Activated CD8-positive, alpha-beta memory T cell treated with anti-CD3 and anti-CD28 coated beads, Interleukin-2, amount 50 U/mL, for 4 hours (primary cell): Measurements from ENCODE around the gene GNAS.

Experiments
- DNase-seq: peaks from one replicate; pipeline ENCODE4 v3.0.0-alpha.2; 2020

The GNAS gene

DNA sequence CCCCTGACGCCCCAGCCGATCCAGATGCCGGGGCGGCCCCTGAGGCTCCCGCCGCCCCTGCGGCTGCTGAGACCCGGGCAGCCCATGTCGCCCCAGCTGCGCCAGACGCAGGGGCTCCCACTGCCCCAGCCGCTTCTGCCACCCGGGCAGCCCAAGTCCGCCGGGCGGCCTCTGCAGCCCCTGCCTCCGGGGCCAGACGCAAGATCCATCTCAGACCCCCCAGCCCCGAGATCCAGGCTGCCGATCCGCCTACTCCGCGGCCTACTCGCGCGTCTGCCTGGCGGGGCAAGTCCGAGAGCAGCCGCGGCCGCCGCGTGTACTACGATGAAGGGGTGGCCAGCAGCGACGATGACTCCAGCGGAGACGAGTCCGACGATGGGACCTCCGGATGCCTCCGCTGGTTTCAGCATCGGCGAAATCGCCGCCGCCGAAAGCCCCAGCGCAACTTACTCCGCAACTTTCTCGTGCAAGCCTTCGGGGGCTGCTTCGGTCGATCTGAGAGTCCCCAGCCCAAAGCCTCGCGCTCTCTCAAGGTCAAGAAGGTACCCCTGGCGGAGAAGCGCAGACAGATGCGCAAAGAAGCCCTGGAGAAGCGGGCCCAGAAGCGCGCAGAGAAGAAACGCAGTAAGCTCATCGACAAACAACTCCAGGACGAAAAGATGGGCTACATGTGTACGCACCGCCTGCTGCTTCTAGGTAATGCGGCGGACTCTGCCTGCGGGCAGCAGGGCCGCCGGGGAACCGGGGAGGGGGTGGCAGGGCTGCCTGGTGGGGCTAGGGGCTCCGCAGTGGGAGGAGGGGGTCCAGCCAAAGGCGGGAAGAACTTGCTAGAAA, 2.3 kb downstream of the GNAS start:
- DNase-seq = no peak

DNA sequence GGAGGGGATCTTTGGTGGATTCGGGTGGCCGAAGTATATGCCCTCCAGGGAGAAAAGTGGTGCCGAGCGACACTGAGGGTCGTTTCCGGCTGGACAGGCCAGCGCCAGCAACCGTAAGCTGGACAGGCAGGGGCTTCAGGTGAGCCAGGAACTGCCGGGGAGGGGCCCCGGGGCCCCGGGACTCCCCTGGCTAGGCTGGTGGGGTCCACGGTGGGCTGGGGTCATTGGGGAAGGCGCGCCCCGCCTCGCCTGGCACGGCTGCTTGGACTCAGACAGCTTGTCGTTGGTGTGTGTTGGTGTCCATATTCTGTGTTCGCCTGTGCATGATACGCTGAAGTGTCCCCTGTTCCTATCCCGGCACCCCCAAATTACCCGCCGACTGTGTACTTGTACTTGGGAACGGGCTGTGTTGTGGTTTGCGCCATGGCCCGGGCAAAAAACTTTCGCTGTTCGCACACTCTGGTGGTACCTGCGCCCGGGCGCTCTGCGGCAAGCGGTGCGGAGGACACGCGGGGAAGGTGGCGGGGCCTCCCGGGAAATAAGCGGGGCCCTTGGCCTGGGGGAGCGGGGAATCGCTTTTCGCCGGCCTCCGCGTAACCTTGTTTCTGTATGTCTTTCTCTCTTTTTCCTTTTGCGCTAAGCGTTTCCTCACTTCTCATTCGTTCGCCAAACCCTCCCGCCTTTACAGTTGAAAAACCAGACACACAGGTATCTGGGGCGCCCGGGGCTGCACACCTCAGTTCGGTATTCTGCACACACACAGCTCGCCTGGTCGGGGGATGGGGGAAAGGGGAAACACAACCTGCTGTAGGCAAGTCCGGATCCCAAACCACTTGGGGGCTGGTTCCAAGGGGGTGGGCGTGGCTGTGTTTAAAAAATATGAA, 3.2 kb downstream of the GNAS start:
- DNase-seq = no peak

DNA sequence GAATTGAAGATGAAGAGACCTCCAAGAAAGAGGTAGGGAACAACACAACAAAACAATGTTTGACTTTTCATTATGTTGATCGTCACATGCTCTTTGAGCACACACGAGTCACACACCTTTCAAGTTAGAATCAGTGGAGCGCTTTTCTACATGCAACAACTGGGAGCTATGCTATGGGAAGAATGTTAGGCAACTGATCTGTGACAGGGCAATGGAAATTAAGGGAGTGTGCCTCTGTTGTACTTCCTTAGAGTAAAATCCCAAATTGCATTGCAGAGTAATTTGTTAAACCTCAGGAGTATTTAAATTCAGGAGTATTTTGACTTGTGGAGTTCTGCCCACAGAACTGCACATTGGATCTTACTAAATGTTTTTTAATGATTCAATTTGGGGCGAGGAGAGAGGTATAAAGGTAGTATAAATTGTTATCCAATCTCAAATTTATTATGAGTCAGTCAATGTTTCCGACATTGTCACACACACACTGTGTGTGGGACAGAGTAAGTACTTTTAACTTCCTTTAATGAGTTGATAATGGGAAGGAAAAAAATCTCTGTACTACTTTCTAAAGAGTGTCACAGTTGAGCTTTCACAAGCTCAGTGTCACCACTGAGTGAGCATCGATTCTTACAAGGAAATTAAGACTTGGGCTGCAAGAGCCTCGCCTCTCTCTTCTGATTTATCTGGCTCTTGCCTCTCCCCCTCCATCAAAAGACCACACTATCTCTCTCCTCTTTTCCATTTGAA, 10.7 kb downstream of the GNAS start:
- no peak for DNase-seq

DNA sequence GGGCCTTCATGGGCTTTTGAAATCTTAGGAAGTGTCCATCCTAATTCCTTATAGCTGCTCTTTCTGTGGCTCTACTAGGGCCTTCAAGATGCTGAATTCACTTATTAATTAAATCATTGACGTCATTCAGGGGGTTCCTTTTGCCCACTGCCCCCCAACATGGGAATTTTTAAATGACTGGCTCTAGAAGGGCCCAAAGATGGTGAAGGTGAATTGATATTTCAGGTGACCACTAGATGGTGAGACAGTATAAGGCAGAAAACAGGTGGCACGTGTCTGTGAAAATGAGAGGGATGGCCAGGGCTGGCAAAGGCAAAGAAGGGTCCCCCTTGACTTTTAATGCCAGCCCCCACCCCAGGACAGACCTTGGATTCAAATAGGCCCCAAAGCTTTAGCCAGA, 11.8 kb downstream of the GNAS start:
- DNase-seq = no peak

DNA sequence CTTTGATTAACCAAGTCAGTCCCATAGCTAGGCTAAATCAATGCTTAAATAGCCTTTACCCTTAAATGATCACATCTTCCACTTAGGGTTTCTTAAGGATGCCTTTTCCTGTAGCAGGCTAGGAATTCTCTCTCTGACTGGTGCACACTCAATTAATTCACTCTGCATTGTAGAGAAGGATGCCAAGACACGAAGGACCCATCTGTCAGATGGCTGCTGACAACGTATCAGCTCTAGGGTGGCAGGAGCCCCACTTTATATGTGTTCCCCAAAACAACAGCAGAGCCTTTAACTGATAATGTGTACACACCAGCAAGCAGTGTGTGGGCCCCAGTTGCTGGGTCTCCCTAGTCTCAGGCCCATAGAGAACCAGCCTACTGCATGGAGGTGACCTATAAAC, 13.3 kb downstream of the GNAS start:
- DNase-seq = no peak

DNA sequence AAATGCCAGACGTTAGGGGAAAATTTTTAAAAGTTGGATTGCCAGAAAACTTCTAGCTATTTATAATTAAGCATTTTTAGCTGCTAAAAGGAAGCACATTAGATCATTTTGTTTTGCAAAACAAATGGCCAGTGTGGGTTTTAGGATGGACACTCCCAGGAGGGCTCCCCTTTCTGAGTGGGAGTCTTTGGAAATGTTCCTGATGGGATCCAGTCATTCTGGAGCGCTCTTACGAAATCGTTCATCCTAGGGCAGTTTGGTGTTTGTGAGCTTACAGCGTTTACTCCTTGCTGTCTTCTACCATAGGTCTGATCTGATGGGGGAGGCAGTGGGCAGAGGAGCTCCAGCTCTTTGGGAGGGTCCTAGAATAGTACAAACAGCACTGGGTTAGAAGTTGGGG, 14.7 kb downstream of the GNAS start:
- no peak for DNase-seq

DNA sequence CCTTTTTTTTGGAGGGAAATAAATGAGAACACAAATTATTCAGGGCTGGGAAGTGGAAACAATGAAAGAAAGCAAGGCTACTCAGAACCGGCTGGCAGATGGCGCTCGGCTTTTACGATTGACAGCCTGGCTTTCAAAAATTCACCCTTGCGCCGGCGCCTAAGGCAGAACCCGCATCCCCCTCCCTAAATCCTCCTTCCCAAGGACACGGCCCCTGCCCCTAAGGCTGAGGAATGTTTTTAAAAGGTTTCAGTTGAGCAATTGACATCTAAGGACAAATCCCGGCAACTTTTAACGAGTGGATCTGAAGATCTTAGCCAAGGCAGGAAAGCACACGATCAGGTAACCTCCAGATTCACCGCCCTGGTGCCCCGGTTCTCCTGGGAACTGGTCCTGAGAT, 16.3 kb downstream of the GNAS start:
- no peak for DNase-seq

DNA sequence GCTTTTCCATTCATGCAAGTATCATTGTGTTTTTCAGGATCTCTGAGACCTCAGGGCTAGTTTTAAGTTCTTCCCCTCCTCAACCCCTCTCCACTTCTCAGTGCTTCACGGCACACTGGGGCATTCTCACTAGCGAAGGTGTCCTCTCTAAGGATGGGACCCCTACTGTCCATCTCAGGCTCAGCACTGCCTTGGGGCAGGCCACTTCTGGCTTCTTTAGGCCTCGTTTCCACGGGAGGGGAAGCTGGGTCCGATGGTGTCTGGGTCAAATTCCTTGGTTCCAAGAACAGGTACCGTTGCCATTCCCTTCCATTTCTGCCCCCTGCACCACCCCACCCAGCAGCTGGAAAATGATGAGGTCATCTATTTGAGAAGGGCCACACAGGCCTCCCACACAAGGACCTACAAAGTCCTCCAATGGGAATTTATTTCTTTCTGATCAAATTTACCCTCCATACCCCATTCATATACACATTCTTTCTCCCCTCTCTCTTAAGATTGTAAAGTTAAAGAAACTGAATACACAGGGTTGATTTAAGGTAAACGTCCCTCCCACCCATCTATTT, 17.2 kb downstream of the GNAS start:
- DNase-seq = no peak

DNA sequence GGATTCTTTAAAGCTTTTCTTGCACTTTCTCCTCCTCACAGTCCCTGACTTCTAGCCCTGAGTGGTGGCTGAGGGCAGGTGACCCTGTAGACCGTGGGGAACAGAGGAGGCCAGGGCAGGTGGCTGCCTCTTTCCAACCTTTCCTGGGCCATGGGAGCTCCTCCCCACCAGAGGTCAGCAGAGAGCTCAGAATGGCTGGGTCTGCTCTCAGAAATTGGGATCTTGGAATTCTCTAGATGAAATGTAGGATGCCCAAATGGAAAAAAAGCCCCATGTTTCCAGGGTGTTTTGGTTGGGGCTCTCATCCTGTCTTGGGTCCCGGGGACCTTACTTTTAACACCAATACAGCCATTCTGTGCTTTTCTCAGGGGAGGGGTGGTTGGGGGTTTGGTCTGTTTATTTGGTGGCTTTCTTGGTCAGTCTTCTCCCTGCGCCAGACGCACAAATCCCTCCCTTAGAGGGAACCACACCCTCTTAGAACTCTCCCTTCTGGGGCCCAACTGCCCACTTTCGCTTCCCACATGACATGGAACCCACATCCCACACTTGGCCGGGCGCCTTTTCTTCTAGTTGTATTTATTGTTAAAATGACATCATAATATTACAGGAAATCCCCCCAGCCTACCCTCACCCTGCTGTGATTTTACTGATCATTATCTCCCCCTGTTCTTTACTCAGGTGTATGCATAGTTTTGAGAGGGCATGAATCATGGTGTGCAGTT, 17.9 kb downstream of the GNAS start:
- DNase-seq = peak; percentile 60

DNA sequence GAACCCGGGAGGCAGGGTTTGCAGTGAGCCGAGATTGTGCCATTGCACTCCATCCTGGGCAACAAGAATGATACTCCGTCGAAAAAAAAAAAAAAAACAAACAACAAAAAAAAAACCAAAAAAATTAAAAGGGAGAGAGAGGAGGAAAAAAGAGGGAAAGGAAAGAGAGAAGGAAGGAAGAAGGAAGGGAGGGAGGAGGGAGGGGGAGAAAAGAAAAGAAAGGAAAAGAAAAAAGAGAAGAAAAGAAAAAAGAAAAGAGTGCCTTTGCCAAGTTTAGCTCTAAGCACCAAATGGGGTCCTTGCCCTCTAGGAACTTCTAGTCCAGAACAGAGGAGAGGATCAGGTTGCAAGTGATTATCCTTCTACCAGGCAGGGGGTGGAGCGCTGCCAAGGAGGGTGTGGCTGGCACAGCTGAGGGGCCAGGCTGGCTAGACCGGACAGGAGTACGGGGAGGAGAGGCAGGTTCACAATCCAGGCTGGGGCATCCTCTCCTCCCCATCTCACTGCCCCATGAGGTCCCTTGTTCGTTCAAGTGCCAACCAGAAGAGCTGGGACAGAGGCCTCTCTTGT, 19.1 kb downstream of the GNAS start:
- DNase-seq = no peak

DNA sequence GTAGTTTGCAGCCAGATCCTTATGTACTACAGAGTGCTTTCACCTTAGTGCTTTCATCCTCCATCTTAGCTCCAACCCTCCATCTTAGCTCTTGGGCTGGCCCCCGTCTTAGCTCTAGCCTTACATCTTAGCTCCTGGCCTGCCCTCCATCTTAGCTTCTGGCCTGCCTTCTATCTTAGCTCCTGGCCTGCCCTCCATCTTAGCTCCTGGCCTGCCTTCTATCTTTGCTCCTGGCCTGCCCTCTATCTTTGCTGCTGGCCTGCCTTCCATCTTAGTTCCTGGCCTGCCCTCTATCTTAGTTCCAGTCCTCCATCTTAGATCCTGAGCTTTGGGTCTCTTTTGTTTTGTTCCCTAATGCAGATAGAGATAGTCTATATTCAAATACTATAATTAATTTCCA, 22.0 kb downstream of the GNAS start:
- DNase-seq = no peak

DNA sequence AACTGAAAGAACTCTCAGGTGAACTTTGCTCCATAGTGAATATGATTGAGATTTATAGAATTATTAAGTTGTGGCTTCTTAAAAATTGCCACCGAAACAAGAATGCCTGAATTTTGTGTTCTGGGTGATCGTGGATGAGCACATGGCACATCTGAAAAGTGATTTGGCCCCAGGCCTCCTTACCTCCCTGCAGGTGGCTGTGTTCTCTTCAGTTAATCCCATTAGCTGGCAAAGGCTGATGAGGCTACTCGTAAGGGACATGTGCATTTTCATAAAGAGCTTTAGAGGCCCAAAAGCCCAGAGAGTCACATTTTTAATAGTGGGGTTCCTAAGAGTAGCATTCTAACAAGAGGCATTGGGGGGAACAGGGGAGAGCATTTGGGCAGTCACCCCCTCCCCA, 22.6 kb downstream of the GNAS start:
- no peak for DNase-seq

DNA sequence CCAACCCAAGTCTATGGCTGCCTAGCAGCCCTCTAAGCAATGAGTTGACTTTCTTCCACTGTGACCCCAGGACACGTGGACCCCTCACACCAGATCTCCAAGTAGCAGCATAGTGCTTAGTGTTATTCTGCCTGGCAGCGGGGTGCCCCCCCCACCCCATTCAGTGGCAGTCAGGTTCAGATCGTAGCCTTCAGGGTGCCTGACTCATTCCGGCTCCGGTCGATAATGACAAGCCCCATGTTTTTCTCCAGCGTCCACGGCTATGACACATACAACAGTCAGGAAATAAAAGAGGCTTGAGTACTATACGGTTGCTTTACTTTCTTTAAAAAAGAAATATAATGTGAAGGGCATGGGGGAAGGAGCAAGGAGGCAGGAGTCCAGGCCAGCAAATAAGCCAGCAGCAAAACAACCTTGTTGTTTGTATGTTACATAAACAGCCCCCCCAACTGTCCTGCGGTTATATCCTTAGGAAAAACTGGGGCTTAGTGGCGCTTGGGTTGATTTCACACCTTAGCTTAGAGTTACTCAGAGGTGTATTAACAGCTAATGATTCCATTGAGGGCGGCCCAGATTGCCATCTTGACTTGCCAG, 23.1 kb downstream of the GNAS start:
- DNase-seq = no peak

DNA sequence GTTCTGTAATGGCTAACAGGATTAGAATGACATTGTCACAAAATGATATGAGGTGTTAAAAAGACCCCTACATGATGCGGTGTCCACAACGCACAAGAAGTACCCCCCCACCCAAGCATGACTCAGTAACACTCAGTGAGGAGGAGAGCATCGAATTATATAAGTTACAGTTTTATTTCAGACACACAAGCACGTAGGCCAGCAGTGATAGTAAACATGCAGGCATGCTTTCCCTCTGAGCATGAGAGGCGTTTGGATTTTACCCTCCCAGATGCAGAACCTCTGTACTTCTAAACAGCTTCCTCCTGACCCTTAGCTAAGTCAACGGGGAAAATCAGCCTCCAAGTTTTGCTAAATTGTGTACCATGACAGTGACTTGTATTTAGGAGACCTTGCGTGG, 23.9 kb downstream of the GNAS start:
- DNase-seq = no peak

DNA sequence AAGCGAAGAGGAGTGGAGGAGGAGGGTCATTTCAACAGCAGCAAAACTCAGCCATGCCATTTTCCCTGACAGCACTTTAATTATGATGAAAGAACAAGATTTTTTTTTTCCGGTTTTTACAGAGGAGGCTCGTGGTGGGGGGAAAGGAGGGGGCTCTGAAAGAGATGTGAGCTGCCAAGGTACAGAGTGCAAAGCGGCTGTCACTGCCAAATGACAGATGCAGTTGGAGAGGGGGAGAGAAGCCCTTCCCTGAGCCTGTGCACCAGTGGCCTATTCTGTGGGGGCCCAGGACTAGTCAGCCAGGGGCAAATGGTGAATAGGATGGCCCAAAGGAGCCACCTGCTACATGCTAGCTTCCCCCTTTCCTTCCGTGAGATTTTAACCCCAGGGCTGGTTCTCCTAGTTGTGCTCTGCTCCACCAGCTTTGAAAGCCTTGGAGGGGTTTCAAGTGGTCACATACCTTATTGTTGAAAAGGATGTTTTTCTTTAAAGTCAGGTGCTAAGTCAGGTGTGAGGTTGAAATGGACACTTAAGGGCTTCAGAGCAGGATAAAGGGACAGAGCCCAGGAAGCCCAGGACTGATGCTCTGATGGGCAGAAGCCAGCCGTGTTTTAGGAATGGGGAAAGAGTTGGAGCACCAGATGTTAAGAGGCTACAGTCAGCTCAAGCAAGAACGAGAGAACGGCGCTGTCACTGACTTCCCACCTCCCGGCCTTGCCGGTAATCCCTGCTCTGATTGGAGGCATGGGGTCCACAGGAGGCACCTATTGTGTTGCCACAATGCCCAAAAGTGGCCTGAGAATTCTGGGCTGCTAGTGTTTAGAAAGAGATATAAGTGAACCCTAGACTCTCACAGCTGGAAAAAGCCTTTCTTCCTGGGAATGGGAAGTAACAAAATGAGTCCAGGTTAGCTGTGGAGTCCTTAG, 24.8 kb downstream of the GNAS start:
- no peak for DNase-seq

DNA sequence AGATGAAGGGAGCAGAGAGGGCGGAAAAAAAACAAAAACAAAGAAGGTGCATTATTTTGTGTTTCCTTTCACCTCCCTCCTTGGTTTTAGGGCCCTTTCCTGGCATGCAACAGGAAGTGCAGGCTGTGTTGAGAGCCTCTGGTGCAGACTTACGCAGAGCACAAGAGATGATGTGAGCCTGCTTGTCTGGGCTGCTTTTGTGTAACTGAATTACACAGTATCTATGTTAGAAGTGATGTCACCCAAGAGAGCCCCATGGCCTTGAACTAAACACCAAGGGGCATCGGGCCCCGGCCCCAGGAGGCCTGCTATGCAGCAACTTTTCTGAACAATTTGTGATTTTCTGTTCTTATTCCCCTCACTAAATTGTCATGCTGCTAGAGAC, 25.5 kb downstream of the GNAS start:
- DNase-seq = no peak

DNA sequence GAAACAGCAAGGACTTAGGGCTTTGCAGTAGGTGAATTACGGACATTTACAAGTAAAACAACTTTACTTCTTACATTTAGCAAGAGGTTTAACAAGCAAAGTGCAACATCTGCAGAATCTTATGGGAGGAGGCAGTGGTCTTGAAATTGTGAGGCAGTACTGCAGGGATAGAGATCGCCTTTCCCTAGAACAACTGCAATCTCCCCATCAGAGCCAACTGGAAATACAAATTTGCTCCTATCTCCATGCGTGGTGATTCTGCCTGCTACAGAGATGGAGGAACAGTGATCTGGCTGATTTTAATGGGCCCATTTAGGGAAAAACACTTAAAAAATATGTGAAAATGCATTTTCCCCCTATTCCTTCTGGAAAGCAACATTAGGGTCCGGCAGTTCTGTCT, 25.9 kb downstream of the GNAS start:
- no peak for DNase-seq

DNA sequence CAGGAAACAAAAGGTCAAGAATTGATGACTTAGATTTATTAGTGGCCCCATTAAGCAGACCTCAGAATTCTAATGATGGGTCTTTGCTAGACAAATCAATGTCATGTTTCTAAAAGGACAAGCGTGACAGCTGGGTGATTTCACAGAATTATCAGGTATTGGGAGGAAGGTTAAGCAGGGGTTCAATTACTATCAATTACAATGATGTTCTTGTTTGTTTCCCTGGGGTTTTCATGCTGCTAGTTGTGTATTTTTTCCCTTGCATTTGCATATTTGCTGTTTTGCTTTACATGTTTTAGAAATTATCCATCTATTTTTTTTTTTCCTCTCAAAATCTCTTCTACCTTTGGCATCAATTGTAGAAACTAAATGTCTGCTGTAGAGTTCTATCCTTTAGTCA, 27.9 kb downstream of the GNAS start:
- DNase-seq = no peak

DNA sequence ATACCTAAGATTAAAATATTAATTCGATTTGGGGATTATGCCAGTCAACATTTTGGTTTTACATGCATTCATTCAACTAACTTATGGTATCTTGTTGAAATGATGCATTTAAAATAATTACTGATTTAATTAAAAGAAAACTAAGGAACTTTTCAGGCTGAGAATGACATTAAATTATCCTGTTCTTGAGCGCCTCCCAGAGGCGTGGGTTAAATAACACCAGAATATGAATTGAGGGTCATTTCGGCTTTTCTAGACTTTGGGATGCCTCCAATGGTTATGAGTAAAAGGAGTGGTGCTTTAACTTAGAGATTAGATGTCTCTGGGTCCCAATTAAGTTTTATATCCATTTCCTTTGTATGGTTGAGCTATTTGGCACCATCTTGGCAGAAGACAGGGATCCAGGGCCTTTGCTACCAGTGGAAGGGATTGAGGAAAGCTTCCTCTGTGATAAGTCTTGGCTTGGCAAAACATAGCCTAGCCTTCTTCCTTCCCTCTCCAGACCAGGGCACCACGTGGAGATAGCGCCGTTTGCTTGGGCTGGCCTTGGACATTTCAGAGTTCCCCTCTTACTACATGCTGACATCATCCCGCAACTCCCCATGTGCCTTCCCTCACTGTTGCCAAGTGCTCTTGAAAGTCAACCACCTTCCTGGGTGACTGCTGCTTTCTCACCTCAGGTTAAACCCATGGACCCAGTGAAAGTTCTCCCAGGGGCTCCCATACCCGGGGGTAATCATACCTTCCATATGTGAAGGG, 28.7 kb downstream of the GNAS start:
- DNase-seq = no peak

DNA sequence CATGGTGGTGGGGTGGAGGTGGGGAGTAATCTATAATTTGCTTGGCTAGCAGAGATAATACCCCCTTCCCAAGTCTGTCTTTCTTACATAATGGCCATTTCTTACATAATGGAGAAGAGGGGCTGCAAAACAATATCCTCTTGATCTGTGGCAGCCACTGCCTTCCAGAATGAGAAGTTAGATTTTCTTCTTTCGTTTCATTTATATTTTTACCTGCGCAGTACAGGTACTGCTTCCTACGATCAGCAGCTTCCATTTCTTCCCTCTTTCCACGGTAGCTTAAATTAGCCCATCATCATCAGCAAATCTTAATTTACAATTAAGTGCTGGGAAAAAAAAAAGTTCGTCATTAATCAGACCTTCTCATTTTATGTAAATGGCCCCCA, 30.2 kb downstream of the GNAS start:
- no peak for DNase-seq
